Stimulated activated CD8-positive, alpha-beta memory T cell treated with anti-CD3 and anti-CD28 coated beads, Interleukin-12 subunit alpha, Interleukin-12 subunit beta, amount 100 ng/mL, for 1 hour (primary cell): ENCODE results near the gene AQP3.
"Not testable (repeated sequence)": the region's sequence is repeated elsewhere in the genome, so short reads cannot be mapped to it uniquely, and the experiment has no call there.

Experiments used
- DNase-seq: peaks from one replicate; pipeline ENCODE4 v3.0.0-alpha.2; 2020; ENCODE audit warnings: low read depth

The AQP3 gene

DNA sequence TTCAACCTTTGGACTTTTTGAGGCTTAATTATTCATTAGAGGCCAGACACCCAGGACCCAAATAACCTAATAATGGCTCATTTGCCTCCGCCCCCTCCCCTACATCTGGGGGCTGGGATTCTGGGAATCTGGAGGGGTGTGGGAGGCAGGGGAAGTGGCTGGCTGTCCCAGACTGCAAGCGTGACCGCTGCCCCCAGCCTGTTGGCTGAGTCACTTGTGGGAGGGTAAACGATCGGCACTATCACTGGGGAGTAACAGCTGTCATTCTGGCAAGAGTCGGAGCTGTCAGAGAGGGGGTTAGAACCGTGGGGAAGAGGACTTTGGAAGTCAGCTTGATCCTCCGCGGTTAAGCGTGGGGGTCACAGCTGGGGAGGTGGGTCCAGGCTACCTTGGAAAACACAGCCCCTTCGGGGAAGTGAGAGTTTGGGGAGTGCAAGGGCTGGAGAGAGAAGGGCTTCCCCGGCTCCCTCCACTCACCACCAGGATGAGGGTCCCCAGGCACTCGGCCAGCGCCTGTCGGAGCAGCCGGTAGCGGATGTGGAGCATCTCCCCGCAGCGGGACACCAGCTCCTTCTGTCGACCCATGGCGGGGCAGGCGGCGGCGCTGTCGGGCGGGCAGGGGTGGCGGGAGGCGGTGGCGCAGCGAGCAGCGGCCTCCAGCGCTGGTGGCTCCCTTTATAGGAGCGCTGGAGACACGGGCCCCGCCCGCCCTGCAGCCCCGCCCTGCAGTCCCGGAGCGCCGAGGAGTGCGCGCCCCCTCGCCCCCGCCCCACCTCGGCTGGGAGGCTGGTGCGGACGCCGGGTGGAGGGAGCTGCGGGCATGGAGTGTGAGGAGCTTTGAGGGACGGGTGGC lies at the start of gene AQP3:
AQP3 (minus strand) TSS at position 648 of the 853 bp plus-strand sequence; CDS start at position 585, 63 bp downstream.
- peak; percentile 46 for DNase-seq

GRCh38 chr9:33493819-33494218 lies 46.4 kb upstream of the AQP3 start:
- not testable (repeated sequence) for DNase-seq

DNA sequence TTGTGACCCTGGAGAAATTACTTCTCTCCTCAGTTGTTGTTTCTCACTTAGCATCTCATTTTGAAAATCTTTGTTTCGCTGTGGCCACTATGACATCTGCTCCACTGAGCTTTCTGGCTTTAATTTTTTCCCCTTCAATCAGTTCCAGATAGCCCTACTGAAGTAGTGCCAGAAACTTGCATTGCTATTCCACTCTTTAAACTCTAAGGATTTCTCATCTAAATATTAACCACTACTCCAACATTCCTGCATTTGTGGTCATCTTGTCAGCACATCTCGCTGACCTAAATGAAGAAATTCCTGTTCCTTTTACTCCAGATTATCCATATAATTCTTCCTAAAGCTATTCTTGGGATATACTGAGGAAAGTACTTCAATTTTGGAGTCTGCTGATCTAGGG lies 41.7 kb upstream of the AQP3 start:
- DNase-seq: no peak

DNA sequence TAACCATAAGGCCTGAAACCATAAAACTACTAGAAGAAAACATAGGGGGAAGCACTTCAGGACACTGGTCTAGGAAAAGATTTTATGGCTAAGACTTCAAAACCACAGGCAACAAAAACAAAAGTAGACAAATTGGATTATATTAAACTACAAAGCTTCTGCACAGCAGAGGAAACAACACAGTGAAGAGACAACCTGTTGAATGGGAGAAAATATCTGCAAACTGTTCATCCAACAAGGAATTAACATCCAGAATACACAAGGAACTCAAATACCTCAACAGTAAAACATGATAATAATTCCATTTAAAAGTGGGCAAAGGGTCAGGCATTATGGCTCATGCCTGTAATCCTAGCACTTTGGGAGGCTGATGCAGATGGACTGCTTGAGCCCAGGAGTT lies 37.9 kb upstream of the AQP3 start:
- not testable (repeated sequence) for DNase-seq

GRCh38 chr9:33480976-33481375 lies 33.6 kb upstream of the AQP3 start:
- DNase-seq: no peak

DNA sequence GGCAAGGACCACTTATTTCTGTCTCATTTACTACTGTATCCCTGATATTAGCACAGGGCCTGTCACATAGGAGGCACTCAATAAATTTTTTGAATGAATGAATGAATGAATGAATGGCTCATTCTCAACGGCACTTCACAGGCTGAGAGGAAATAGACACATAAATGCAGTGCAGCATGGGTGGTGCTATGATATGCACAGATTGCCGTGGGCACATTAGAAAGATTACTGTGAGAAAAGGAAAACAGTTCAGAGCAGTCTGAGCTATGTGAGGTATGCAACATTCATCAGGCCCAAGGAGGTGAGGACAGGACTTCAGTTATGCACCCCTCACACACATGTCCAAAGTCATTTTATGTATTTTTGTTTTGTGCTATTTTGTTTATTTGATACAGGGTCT lies 32.7 kb upstream of the AQP3 start:
- no peak for DNase-seq

DNA sequence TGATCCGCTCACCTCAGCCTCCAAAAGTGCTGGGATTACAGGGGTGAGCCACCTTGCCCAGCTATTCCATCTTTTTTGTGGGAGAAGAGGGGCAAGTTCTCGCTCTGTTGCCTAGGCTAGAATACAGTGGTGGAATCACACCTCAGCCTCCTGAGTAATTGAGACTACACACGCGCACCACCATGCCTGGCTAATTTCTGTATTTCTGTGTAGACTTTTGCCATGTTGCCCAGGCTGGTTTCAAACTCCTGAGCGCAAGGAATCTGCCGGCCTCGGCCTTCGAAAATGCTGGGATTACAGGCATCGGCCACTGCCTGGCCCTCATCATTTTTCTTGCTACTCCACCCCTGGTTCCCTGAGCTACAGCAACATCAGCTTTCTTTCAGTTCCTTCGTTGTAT lies 29.1 kb upstream of the AQP3 start:
- DNase-seq: no peak

- no peak for DNase-seq
Measured at GRCh38 chr9:33475357-33475756, 28.0 kb upstream of the AQP3 start.

DNA sequence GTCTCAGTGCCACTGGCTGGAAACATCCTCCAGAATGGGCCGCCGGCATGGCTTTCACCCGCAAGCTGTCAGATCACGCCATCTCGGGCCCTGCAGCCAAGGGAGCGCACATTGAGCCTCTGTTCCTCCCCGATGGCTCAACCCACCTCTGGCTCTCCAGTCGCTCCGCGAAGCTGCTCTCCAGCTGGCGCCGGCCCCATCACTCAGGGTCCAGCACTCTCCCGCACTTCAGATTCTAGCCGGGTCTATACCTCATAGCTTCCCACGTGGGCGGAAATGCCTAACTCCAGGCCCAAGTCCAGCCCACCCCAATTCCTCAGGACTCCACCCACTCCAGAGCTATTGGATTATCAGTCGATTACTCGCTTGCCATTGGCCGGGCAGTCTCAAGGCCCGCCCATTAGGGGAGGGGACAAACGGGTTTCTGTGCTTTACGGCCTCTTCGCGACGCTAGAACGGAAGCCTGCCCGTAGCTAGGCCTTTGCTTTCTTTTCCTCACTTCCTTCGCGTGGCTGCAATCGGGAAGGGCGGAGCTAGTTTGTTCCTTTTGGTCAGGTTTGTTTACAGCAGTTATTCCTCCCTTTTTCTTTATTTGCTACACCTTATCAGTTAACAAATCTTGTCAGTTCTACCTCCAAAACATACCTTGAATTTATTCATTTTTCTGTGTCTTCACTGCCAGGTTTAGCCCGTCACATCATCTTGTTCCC lies 26.4 kb upstream of the AQP3 start, which contains the start of gene NOL6:
NOL6 (minus strand) TSS at position 282 of the 710 bp plus-strand sequence; CDS start at position 200, 82 bp downstream.
- DNase-seq: peak; percentile 96

DNA sequence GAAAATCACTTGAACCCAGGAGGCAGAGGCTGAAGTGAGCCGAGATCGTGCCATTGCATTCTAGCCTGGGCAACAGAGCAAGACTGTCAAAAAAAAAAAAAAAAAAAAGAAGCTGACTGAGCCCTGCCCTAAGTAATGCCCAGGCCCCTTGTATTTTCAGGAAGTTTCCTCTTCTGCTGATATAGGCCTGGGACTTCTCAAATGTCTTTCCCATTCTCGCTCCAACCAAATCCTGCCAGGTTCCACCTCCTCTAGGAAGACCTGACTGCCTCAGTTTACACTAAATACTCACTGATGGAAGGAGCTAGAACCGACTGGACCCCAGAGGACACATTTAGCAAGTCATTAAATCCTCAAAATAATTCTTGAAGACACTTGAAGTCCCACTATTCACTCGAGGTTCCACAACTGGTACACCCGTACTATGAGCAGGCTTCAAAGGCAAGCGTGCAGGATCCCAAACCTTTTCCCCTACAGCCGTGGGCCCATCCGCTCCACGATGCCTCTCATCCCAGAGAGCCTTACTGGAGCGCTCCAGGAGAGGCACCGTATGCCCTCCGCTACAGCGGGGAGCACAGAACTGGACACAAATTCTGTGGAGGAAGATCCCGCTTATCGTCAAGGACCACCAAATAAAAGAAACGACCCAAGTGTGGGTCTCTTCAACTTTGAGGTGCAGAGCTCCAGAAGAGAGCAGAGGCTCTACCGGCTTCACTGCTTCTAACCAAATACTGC lies 25.7 kb upstream of the AQP3 start:
- no peak for DNase-seq

- DNase-seq: no peak
Measured at GRCh38 chr9:33472171-33472880, 24.9 kb upstream of the AQP3 start.

- no peak for DNase-seq
Measured at GRCh38 chr9:33471361-33471760, 24.0 kb upstream of the AQP3 start.

DNA sequence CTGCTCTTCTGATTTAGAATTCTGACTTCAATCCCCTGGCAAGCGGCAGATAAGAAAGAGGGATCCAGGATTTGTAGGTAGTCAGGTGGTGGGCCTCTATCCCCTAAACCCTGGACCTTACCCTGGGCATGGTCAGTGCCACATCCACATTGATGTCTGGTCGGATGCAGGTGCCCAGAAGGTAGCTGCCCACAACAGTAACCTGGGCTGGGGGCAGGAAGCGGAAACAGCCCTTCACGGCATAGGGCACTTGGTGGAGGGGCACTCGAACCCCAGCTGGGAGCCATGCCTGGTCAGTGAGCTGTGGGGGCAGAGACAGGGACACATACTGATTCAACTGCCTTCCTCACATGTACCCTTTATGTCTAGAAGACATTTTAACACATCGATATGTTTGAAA lies 22.5 kb upstream of the AQP3 start:
- no peak for DNase-seq

GRCh38 chr9:33468797-33469621 lies 21.6 kb upstream of the AQP3 start:
- DNase-seq: no peak

GRCh38 chr9:33468215-33468730 lies 20.9 kb upstream of the AQP3 start:
- DNase-seq: no peak

DNA sequence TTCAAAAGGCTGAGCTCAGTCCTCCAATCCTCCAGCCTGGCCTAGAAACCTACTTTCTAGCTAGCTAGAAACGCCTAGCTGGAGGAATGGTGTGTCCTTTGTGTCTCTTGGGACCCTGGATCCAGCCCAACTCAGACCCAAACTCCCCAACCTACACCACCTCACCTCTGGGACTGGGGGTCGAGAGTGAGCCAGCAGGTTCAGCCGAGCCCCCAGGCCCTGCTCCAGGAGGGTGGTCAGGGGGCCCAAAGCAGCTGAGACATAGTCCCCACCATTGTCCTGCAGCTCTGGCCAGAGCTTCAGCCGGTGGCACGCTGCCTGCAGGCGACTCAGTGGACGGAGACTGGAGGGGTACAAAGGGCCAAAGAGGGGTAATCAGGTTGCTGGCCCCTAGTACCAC lies 20.1 kb upstream of the AQP3 start:
- DNase-seq: no peak

DNA sequence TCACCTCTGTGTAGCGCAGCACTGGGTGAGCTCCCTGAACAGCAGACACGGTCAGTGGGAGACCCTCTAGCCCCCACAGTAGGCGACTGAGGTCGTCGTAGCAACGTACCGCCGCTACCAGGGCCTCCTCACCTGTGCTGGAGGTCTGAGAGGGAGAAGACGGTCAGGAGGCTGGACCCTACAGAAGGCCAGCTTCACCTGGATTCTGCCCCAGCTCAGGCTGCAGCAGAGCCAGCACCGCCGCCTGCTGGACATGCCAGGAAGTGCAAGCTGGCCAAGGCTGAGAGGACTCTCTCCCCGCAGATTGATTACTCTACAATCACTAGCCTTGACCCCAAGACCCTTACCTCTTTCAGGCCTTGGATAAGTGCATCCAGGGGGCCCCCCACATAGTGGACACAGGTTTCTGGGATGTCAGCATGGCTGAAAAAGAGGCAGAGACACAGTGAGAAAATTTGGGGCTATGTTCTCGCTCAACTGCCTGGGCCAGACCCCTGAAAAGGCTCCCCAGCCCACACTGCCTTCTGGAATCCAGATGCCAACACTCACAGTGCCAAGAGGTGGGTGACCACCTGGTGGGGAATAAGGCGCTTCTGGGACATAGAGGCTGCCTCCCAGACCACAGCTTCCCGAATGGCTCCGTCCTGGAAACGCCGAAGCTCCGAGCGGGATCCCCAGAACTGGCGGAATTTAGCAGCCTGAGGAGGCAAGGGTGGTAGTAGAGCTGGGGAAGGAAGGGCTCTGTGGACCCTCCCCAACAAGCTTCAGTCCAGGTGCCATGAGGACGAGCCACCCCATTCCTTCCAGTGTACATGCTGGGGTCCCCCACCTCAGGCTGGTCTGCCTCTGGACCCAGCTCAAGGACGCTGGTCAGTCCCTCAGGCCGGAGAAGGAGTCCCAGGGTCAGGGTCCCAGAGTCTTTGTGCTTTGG lies 19.4 kb upstream of the AQP3 start:
- DNase-seq: peak; percentile 57

DNA sequence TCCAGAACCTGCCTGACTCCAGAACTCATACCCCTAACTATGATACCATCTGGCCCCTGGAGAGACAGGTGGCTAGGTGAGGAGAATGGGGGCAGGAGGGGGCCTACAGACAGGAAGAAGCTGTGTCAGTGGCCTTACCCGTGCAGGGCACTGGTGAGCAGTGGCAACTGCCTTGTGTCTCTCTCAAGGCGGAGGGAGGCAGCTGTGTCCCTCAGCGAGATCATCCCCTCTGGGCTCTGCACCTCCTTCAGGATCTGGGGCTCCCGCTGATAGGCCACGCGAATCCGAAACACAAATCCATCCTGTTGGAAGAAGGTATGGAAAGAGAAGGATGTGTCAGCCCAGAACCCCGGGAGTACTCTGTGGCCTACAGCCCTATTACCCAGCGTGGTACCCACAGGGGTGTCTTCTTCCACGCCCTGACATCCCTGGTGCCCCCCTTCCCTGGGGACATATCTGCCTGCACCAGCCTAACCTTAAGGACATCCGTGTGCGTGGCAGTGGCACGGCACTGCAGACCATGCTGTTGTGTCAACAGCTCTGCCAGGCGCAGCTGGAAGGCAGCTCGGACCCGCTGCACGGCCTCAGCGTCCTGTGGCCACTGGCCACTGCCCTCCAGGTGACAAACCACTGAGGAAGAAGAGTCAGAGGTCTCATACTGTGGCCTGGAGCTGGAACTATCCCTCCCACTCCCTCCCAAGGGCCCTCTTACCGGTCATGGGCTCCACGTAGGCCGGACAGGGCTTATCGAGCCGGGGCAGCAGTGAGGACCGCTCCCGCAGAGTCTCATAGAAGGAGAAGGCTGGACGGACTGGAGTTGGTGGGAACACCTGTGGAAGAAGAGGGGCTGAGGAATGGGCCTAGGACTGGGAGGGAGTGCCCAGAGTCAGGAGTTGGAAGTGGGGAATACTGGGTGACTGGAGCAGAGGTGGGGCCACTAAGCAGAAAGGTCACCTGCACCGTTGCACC lies 18.5 kb upstream of the AQP3 start:
- DNase-seq: no peak
